HepG2 (cell line): ENCODE measurements around the gene ANKS1A. TPM values are rescaled to one million over a fixed set of nuclear protein-coding genes. Genes with fewer than 3 reads are reported as not detected.

Experiments used
- ATAC-seq: fragments of 200-7000 bp; cut with Tn5 transposase; 3 replicates; pipeline ENCODE4 v1.9.1; 2020; ENCODE audit warnings: mild to moderate bottlenecking, moderate library complexity
- BruUV-seq: library from RNA; stranded (reverse); fragments of 400-500 nt; replicated peaks from 2 replicates; lab custom pipeline; 2021; lab: Mats Ljungman, UMichigan
- CTCF ChIA-PET: fragments of 300-600 bp; formaldehyde crosslinking; extraction: SDS; loops from one replicate; lab custom pipeline; 2021; ENCODE audit warnings: low total read pairs, inconsistent platforms, low intra/inter-chr PET ratio; lab: Yijun Ruan, JAX
- POLR2A ChIA-PET: fragments of 350-600 bp; sonication (Branson Sonifier 250); formaldehyde crosslinking; loops from one replicate; lab custom pipeline; 2020; ENCODE audit warnings: antibody characterized with exemption, inconsistent platforms; lab: Yijun Ruan, JAX
- DNase-seq: peaks from one replicate; pipeline ENCODE4 v3.0.0-alpha.2; 2015; ENCODE audit warnings: low spot score
- FAIRE-seq: peaks from 3 replicates; lab custom pipeline; 2011; peaks lifted over from hg19 to GRCh38; lab: Jason Lieb, UNC
- H2AFZ ChIP-seq: one replicate; pipeline ENCODE4 v1.6.1; 2011; ENCODE audit warnings: low read length, inconsistent platforms
- H3K27ac ChIP-seq: fragments of 300-600 bp; 3 replicates; pipeline ENCODE4 v1.8.0; 2011; ENCODE audit warnings: mixed run types, mild to moderate bottlenecking, mixed read lengths, low read length, inconsistent platforms; ENCODE audit not compliant: insufficient read depth; ENCODE audit errors: extremely low read length
- H3K27me3 ChIP-seq, 2 experiments: fragments of 200-600 bp in 1 of 2; 2 replicates in 1 of 2; 3 replicates in 1 of 2; pipeline versions ENCODE4 v1.6.0 to v1.8.0; 2011; ENCODE audit warnings: low read length in 2 of 2, mild to moderate bottlenecking in 2 of 2, moderate library complexity in 2 of 2, inconsistent platforms in 1 of 2; ENCODE audit not compliant: insufficient read depth in 2 of 2, control insufficient read depth in 1 of 2
- H3K36me3 ChIP-seq, 2 experiments: fragments of 200-600 bp in 1 of 2; replicated peaks in 1 of 2; 2 replicates in 1 of 2; 3 replicates in 1 of 2; pipeline versions ENCODE4 v1.5.1 to v1.8.0; 2011; ENCODE audit warnings: low read length in 2 of 2, inconsistent platforms in 1 of 2; ENCODE audit not compliant: insufficient read depth in 2 of 2, control insufficient read depth in 1 of 2
- H3K4me1 ChIP-seq: 2 replicates; pipeline ENCODE4 v1.5.1; 2012; ENCODE audit warnings: low read length, inconsistent platforms; ENCODE audit not compliant: insufficient read depth
- H3K4me2 ChIP-seq: 2 replicates; pipeline ENCODE4 v1.6.0; 2011; ENCODE audit warnings: low read depth, low read length, inconsistent platforms
- H3K4me3 ChIP-seq, 3 experiments: fragments of 200-600 bp in 1 of 3; sonication (generic), shearing (Covaris generic) in 1 of 3; replicated peaks in 1 of 3; 2 replicates each; pipeline ENCODE4 v1.5.1; 2011 to 2016; ENCODE audit warnings: low read length in 3 of 3, inconsistent platforms in 2 of 3, low read depth in 2 of 3, mild to moderate bottlenecking in 2 of 3, control low read depth in 1 of 3, mixed read lengths in 1 of 3; ENCODE audit not compliant: insufficient read depth in 1 of 3
- H3K79me2 ChIP-seq: one replicate; pipeline ENCODE4 v1.6.1; 2011; ENCODE audit warnings: low read length, inconsistent platforms; ENCODE audit not compliant: insufficient read depth
- H3K9ac ChIP-seq: 2 replicates; pipeline ENCODE4 v1.6.0; 2011; ENCODE audit warnings: mild to moderate bottlenecking, low read depth, low read length, inconsistent platforms; ENCODE audit not compliant: insufficient read depth
- H3K9me3 ChIP-seq: 2 replicates; pipeline ENCODE4 v1.5.1; 2012; ENCODE audit warnings: mild to moderate bottlenecking, low read length
- H4K20me1 ChIP-seq: 2 replicates; pipeline ENCODE4 v1.6.0; 2011; ENCODE audit warnings: inconsistent platforms, mild to moderate bottlenecking, low read length, moderate library complexity; ENCODE audit not compliant: insufficient read depth
- AKAP8 ChIP-seq: sonication (generic); formaldehyde crosslinking; IDR thresholded peaks from 2 replicates; pipeline ENCODE4 v1.5.1; 2020; ENCODE audit warnings: mild to moderate bottlenecking, missing genetic modification reagents
- ARNT ChIP-seq: fragments of 450-650 bp; IDR thresholded peaks from 2 replicates; pipeline ENCODE4 v1.6.1; 2017
- EHMT2 ChIP-seq: fragments of 200-600 bp; sonication (generic); IDR thresholded peaks from 2 replicates; pipeline ENCODE4 v1.7.0; 2017; ENCODE audit warnings: antibody characterized with exemption, low read depth, low read length, borderline replicate concordance
- FOSL2 ChIP-seq: sonication (generic); formaldehyde crosslinking; IDR thresholded peaks from 2 replicates; pipeline ENCODE4 v1.4.0; 2020; ENCODE audit warnings: missing genetic modification reagents
- IRX3 ChIP-seq: sonication (generic); formaldehyde crosslinking; IDR thresholded peaks from 2 replicates; pipeline ENCODE4 v1.8.1; 2023; ENCODE audit warnings: mild to moderate bottlenecking, low read depth, missing genetic modification reagents, borderline replicate concordance
- MTF1 ChIP-seq: sonication (generic); formaldehyde crosslinking; IDR thresholded peaks from 2 replicates; pipeline ENCODE4 v1.5.0; 2020; ENCODE audit warnings: missing genetic modification reagents
- SATB2 ChIP-seq: sonication (generic); formaldehyde crosslinking; IDR thresholded peaks from 2 replicates; pipeline ENCODE4 v1.5.0; 2020; ENCODE audit warnings: missing genetic modification reagents
- SRY ChIP-seq: sonication (generic); formaldehyde crosslinking; IDR thresholded peaks from 2 replicates; pipeline ENCODE4 v1.8.0; 2022; ENCODE audit warnings: mild to moderate bottlenecking, missing genetic modification reagents
- SSRP1 ChIP-seq: IDR thresholded peaks from 2 replicates; pipeline ENCODE4 v1.6.1; 2016; ENCODE audit warnings: control low read depth
- ZNF121 ChIP-seq: sonication (generic); formaldehyde crosslinking; IDR thresholded peaks from 2 replicates; pipeline ENCODE4 v1.5.0; 2020; ENCODE audit warnings: mild to moderate bottlenecking, missing genetic modification reagents
- ZNF143 ChIP-seq: sonication (generic); formaldehyde crosslinking; IDR thresholded peaks from 2 replicates; pipeline ENCODE4 v1.4.0; 2020; ENCODE audit warnings: missing genetic modification reagents
- ZNF24 ChIP-seq: fragments of 450-650 bp; IDR thresholded peaks from 2 replicates; pipeline ENCODE4 v1.6.1; 2017; ENCODE audit warnings: antibody characterized with exemption, mild to moderate bottlenecking
- ZNF777 ChIP-seq: sonication (generic); formaldehyde crosslinking; IDR thresholded peaks from 2 replicates; pipeline ENCODE4 v1.4.0; 2020; ENCODE audit warnings: missing genetic modification reagents
- whole genome bisulfite sequencing: methylation state at CpG from one replicate; pipeline ENCODE4 v1.1.6; 2017; ENCODE audit warnings: low lambda C conversion rate; 5-methylcytosine and 5-hydroxymethylcytosine counted together
- in situ Hi-C: cut with HindIII; loops from 2 replicates; pipeline ENCODE4 v1.10.0; 2017; ENCODE audit warnings: low pct_unique_long_range_greater_than_20kb; ENCODE audit not compliant: extremely low pct_ligation_motif_present
- intact Hi-C: fragments of 100-400 bp; cut with micrococcal nuclease; formaldehyde crosslinking; loops from one replicate; pipeline ENCODE4 v1.10.0; 2022; ENCODE audit not compliant: unreplicated experiment
- polyA plus RNA-seq, 8 experiments: library from polyadenylated mRNA; depleted of rRNA in 3 of 8; stranded (reverse) in 7 of 8; unstranded in 1 of 8; fragments of >200 nt; fragmentation: Illumina TruSeq in 4 of 8; extraction: Trizol in 4 of 8; gene quantifications; 2 replicates each; pipeline versions ENCODE4 v1.2.1 to v1.2.3, GENCODE V29; 2011 to 2016; ENCODE audit warnings: low read depth in 4 of 8, missing spikeins in 1 of 8, mixed read lengths in 1 of 8; ENCODE audit not compliant: insufficient read depth in 1 of 8
- total RNA-seq, 5 experiments: library from RNA; depleted of rRNA; stranded (reverse); fragments of >200 nt; fragmentation: Illumina TruSeq; extraction: Trizol; gene quantifications; 2 replicates each; pipeline ENCODE4 v1.2.3, GENCODE V29; 2016; ENCODE audit warnings: low read depth in 1 of 5
- TF ChIP-seq, protein P1 (sequence below): sonication (generic); formaldehyde crosslinking; IDR thresholded peaks from 2 replicates; pipeline ENCODE4 v1.5.0; 2020; ENCODE audit warnings: mild to moderate bottlenecking, missing genetic modification reagents
- TF ChIP-seq, protein P2 (sequence below): sonication (generic); formaldehyde crosslinking; IDR thresholded peaks from 2 replicates; pipeline ENCODE4 v1.4.0; 2020; ENCODE audit warnings: missing genetic modification reagents, borderline replicate concordance
- TF ChIP-seq, protein P3 (sequence below): sonication (generic); formaldehyde crosslinking; IDR thresholded peaks from 2 replicates; pipeline ENCODE4 v1.5.1; 2020; ENCODE audit warnings: mild to moderate bottlenecking, moderate library complexity, missing genetic modification reagents

ANKS1A gene
- total and polyA plus RNA-seq, 2 of the 13 experiments (the other 11 are each of a cell fraction or from before 2014, with no cell fraction given): 7.2 to 15.1 TPM

DNA sequence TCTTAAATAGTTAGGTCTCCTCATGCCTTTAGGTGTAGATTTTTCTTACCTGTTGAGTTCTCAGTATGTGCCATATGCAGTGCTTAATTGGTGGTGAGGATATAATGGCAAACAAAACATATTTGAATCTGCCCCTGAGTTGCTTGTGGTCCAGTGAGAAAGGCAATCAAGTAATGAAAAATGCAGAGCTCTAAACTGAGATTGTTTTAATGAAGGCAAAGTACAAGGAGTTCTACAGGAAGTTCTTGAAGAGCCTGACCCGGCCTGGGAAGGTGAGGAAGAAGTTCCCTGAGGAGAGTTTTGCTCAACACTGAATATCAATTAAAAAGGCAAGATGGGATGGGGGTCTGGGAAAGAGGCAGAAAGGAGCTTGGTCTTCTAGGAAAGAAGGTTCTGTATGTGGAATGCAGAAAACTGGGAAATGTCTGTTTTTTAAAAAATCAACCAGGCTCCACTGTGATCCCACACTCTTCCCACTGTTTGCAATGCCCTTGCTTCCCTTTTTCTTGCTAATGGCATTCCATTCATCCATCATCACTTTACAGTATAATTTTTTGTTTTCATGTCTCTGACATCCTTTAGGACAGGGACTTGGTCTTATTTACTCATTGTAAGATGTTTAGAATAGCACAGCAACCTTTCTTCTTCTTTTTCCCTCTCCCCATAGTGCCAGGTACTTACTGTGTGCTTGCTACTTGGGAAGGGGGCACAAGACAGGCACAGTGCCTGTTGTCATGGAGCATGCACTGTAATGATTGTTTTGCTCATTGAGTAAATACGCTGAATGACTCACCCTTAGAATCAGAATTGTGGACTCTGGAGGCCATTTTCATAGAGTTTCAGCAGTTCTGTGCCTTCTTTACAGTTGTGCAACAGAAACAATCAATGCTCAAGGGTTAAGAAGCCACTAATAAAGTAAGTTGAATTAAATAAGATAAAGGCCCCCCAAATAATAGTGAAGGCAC is 64.3 kb downstream of the ANKS1A start:
- H3K4me2 ChIP-seq: peak overlapping the region; percentile 59
- FAIRE-seq (peak; percentile 92), DNase-seq (peak; percentile 97), ATAC-seq (peak; percentile 99)
- no peaks in the 10 kb centered on the region for H4K20me1 ChIP-seq
- CTCF ChIA-PET: no interaction called here
- no peaks in the 10 kb centered on the region for H3K27me3 ChIP-seq
- H3K9me3 ChIP-seq: no peaks in the 10 kb centered on the region
- peak overlapping the region; percentile 58 for H3K9ac ChIP-seq
- POLR2A ChIA-PET: no interaction called here
- WGBS: 40% methylated on average over 2 of the region's 2 CpGs
- peak overlapping the region; percentile 81 for H3K27ac ChIP-seq
- in situ Hi-C loops (no loop called here), intact Hi-C loops (loop anchor here (2.0 kb wide), 1 partner anchor 65 kb away; the partner anchor contains the start of genes ANKS1A and TAF11)
- H2AFZ ChIP-seq: no peak overlapping the region
- H3K79me2 ChIP-seq: peaks cover 15% of the 10 kb centered on the region
- TSS peak; percentile 66 for BruUV-seq
- H3K4me1 ChIP-seq: peaks cover 36% of the 10 kb centered on the region
- H3K4me3 ChIP-seq: no peak overlapping the region; a peak in 1 of 6 replicates
- H3K36me3 ChIP-seq: peaks cover under 1 to 1% of the 10 kb centered on the region in 2 experiments; a peak in 2 of 5 replicates
- TF ChIP-seq MTF1: no peak
- no peak for TF ChIP-seq IRX3
- TF ChIP-seq ZNF121: no peak
- no peak for TF ChIP-seq SATB2
- no peak for TF ChIP-seq ZNF143 (CRISPR knock-in tag)
- TF ChIP-seq FOSL2 (CRISPR knock-in tag): peak; percentile 100
- TF ChIP-seq EHMT2: peak; percentile 81; the same call in 1 of the 2 replicates
- TF ChIP-seq, protein P1, sequence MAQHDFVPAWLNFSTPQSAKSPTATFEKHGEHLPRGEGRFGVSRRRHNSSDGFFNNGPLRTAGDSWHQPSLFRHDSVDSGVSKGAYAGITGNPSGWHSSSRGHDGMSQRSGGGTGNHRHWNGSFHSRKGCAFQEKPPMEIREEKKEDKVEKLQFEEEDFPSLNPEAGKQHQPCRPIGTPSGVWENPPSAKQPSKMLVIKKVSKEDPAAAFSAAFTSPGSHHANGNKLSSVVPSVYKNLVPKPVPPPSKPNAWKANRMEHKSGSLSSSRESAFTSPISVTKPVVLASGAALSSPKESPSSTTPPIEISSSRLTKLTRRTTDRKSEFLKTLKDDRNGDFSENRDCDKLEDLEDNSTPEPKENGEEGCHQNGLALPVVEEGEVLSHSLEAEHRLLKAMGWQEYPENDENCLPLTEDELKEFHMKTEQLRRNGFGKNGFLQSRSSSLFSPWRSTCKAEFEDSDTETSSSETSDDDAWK (CRISPR knock-in tag): no peak
- no peak for TF ChIP-seq ARNT
- TF ChIP-seq AKAP8 (CRISPR knock-in tag): no peak
- TF ChIP-seq, protein P2, sequence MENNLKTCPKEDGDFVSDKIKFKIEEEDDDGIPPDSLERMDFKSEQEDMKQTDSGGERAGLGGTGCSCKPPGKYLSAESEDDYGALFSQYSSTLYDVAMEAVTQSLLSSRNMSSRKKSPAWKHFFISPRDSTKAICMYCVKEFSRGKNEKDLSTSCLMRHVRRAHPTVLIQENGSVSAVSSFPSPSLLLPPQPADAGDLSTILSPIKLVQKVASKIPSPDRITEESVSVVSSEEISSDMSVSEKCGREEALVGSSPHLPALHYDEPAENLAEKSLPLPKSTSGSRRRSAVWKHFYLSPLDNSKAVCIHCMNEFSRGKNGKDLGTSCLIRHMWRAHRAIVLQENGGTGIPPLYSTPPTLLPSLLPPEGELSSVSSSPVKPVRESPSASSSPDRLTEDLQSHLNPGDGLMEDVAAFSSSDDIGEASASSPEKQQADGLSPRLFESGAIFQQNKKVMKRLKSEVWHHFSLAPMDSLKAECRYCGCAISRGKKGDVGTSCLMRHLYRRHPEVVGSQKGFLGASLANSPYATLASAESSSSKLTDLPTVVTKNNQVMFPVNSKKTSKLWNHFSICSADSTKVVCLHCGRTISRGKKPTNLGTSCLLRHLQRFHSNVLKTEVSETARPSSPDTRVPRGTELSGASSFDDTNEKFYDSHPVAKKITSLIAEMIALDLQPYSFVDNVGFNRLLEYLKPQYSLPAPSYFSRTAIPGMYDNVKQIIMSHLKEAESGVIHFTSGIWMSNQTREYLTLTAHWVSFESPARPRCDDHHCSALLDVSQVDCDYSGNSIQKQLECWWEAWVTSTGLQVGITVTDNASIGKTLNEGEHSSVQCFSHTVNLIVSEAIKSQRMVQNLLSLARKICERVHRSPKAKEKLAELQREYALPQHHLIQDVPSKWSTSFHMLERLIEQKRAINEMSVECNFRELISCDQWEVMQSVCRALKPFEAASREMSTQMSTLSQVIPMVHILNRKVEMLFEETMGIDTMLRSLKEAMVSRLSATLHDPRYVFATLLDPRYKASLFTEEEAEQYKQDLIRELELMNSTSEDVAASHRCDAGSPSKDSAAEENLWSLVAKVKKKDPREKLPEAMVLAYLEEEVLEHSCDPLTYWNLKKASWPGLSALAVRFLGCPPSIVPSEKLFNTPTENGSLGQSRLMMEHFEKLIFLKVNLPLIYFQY: no peak
- no peak for TF ChIP-seq ZNF777 (CRISPR knock-in tag)
- TF ChIP-seq ZNF24: no peak
- TF ChIP-seq, protein P3, sequence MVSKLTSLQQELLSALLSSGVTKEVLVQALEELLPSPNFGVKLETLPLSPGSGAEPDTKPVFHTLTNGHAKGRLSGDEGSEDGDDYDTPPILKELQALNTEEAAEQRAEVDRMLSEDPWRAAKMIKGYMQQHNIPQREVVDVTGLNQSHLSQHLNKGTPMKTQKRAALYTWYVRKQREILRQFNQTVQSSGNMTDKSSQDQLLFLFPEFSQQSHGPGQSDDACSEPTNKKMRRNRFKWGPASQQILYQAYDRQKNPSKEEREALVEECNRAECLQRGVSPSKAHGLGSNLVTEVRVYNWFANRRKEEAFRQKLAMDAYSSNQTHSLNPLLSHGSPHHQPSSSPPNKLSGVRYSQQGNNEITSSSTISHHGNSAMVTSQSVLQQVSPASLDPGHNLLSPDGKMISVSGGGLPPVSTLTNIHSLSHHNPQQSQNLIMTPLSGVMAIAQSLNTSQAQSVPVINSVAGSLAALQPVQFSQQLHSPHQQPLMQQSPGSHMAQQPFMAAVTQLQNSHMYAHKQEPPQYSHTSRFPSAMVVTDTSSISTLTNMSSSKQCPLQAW: peak; percentile 32; the same call in 1 of the 2 replicates
- no peak for TF ChIP-seq SSRP1 (CRISPR knock-in tag)
- TF ChIP-seq SRY (CRISPR knock-in tag): no peak
